Liver (tissue), 9 donors: Measurements from ENCODE around the gene SCART1. TPM values are rescaled to one million over a fixed set of nuclear protein-coding genes. Genes with fewer than 3 reads are reported as not detected.

Experiments
- DNase-seq: peaks from one replicate; pipeline ENCODE4 v3.0.0-alpha.2; 2017; ENCODE audit warnings: low spot score
- H3K27ac ChIP-seq, 2 donors: one replicate each; pipeline ENCODE4 v1.7.0; 2013; ENCODE audit warnings: inconsistent platforms in 2 of 2, low read length in 2 of 2, control low read depth in 1 of 2, low read depth in 1 of 2, mild to moderate bottlenecking in 1 of 2
- H3K27me3 ChIP-seq, 4 donors: one replicate each; pipeline versions ENCODE4 v1.6.1 to v1.7.0; 2013; ENCODE audit warnings: low read length in 3 of 4, inconsistent platforms in 1 of 4, mild to moderate bottlenecking in 1 of 4, moderate library complexity in 1 of 4; ENCODE audit not compliant: control insufficient read depth in 4 of 4, insufficient read depth in 4 of 4
- H3K36me3 ChIP-seq, 4 donors: one replicate each; pipeline versions ENCODE4 v1.6.1 to v1.7.0; 2013; ENCODE audit warnings: low read length in 3 of 4, mild to moderate bottlenecking in 3 of 4, low read depth in 1 of 4, moderate library complexity in 1 of 4; ENCODE audit not compliant: control insufficient read depth in 4 of 4, insufficient read depth in 3 of 4
- H3K4me1 ChIP-seq, 4 donors: one replicate each; pipeline versions ENCODE4 v1.6.1 to v1.7.0; 2013; ENCODE audit warnings: low read length in 3 of 4, mild to moderate bottlenecking in 3 of 4, moderate library complexity in 1 of 4; ENCODE audit not compliant: control insufficient read depth in 4 of 4, insufficient read depth in 4 of 4
- H3K4me3 ChIP-seq, 3 donors: one replicate each; pipeline versions ENCODE4 v1.6.1 to v1.7.0; 2013; ENCODE audit warnings: low read length in 3 of 3, control low read depth in 1 of 3, low read depth in 1 of 3, mild to moderate bottlenecking in 1 of 3
- H3K9ac ChIP-seq, 2 donors: one replicate each; pipeline ENCODE4 v1.7.0; 2013; ENCODE audit warnings: low read length in 2 of 2, mild to moderate bottlenecking in 2 of 2, moderate library complexity in 2 of 2, control low read depth in 1 of 2, low read depth in 1 of 2
- H3K9me3 ChIP-seq, 4 donors: one replicate each; pipeline versions ENCODE4 v1.6.1 to v1.7.0; 2013; ENCODE audit warnings: low read length in 3 of 4; ENCODE audit not compliant: control insufficient read depth in 4 of 4
- CTCF ChIP-seq: fragments of 150-350 bp; IDR thresholded peaks from 2 replicates; pipeline ENCODE4 v1.5.1; 2017; ENCODE audit warnings: improper control_type of control experiment, low read depth, low read length; ENCODE audit not compliant: missing input control
- GABPA ChIP-seq, 2 donors: IDR thresholded peaks in 1 of 2; conservative IDR thresholded peaks in 1 of 2; 2 replicates each; pipeline ENCODE4 v1.6.1; 2016; ENCODE audit warnings: antibody characterized with exemption in 2 of 2, mild to moderate bottlenecking in 1 of 2, moderate library complexity in 1 of 2
- HNF4G ChIP-seq: IDR thresholded peaks from 2 replicates; pipeline ENCODE4 v1.6.1; 2016; ENCODE audit warnings: antibody characterized with exemption
- NR2F2 ChIP-seq: IDR thresholded peaks from 2 replicates; pipeline ENCODE4 v1.6.1; 2016; ENCODE audit warnings: antibody characterized with exemption
- REST ChIP-seq: IDR thresholded peaks from 2 replicates; pipeline ENCODE4 v1.6.1; 2016; ENCODE audit warnings: antibody characterized with exemption, mild to moderate bottlenecking
- ZBTB33 ChIP-seq: IDR thresholded peaks from 2 replicates; pipeline ENCODE4 v1.6.1; 2016; ENCODE audit warnings: antibody characterized with exemption
- WGBS: extraction: QIAGEN DNeasy Blood & Tissue Kit; methylation state at CpG from one replicate; pipeline ENCODE4 v1.1.7; 2013; 5-methylcytosine and 5-hydroxymethylcytosine counted together
- polyA plus RNA-seq, 2 donors: library from polyadenylated mRNA; stranded (reverse) in 1 of 2; unstranded in 1 of 2; fragments of 200-250 nt in 1 of 2; fragments of >200 nt in 1 of 2; fragmentation: Nextera tagmentation in 1 of 2; extraction: Ambion mirVana in 1 of 2; gene quantifications; one replicate each; pipeline versions ENCODE4 v1.2.1 to v1.2.3, GENCODE V29; 2013 to 2015
- total RNA-seq, 2 donors: library from RNA; depleted of rRNA; stranded (reverse); fragments of >200 nt; gene quantifications; one replicate each; pipeline ENCODE4 v1.2.3, GENCODE V29; 2014
- TF ChIP-seq, protein P1 (sequence below): IDR thresholded peaks from 2 replicates; pipeline ENCODE4 v1.6.1; 2016; ENCODE audit warnings: antibody characterized with exemption
- donor health status: healthy.
- donor health status: healthy.
- donor health status: healthy.
- donor health status: healthy.
- donor health status: healthy.

Gene SCART1
- total and polyA plus RNA-seq, 4 donors, result 0.32 to 1.1 (median 0.68) TPM

DNA sequence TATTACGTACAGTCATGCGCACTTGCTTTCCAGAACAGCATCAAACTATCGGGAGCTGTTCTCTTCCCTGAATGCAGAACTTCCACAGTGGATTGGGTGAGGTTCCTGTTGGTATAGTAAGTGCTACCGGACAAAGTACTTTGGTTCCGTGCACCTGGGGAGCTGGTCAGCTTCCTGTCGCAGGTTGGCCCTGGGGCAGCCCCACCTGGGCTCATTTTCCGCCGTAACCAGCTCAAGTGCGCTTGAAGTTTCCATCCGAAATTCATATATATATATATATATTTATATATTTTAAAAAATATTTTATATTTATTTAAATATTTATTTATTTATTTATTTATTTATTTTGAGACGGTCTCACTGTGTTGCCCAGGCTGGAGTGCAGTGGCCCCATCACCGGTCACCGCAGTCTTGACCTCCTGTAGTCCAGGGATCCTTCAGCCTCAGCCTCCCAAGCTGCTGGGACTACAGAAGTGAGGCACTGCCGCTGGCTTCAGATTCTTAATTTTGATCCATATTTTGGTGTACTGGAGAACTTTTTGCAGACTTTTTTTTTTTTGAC lies 6.5 kb downstream of the SCART1 start:
- peaks cover 0 to 7% (median 0%) of the 10 kb centered on the region in 4 donors for H3K4me1 ChIP-seq
- TF ChIP-seq, protein P1, sequence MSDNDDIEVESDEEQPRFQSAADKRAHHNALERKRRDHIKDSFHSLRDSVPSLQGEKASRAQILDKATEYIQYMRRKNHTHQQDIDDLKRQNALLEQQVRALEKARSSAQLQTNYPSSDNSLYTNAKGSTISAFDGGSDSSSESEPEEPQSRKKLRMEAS, result no peak
- no peak for TF ChIP-seq CTCF
- no peak for TF ChIP-seq NR2F2
- TF ChIP-seq GABPA (IDR thresholded peaks at IDR 0.05 in 1 of 2, conservative IDR thresholded peaks at IDR 0.05 in 1 of 2), result no peak
- no peaks in the 10 kb centered on the region for H3K27me3 ChIP-seq
- H3K36me3 ChIP-seq, result no peaks in the 10 kb centered on the region
- H3K9me3 ChIP-seq, result no peaks in the 10 kb centered on the region
- H3K9ac ChIP-seq, result no peak overlapping the region
- DNase-seq, result no peak
- no peak overlapping the region for H3K4me3 ChIP-seq
- WGBS, result 95% methylated on average over 14 of the region's 14 CpGs
- H3K27ac ChIP-seq, result no peak overlapping the region

GRCh38 chr10:133461027-133461426 lies 7.3 kb downstream of the SCART1 start:
- DNase-seq, result no peak
- peaks cover 0 to 7% (median 0%) of the 10 kb centered on the region in 4 donors for H3K4me1 ChIP-seq
- no peaks in the 10 kb centered on the region for H3K36me3 ChIP-seq
- TF ChIP-seq CTCF (no peak), REST (no peak), HNF4G (no peak), ZBTB33 (no peak), NR2F2 (no peak)
- H3K9me3 ChIP-seq, result no peaks in the 10 kb centered on the region
- H3K27ac ChIP-seq, result no peak overlapping the region
- no peak overlapping the region for H3K4me3 ChIP-seq
- H3K27me3 ChIP-seq, result no peaks in the 10 kb centered on the region
- no peak overlapping the region for H3K9ac ChIP-seq
- WGBS, result 92% methylated on average over 7 of the region's 7 CpGs
